A172 (cell line): ENCODE results near the gene POLR3H. TPM values are rescaled to one million over a fixed set of nuclear protein-coding genes. Genes with fewer than 3 reads are reported as not detected.

Source experiments
- DNase-seq: peaks from one replicate; pipeline ENCODE4 v3.0.0-alpha.2; 2015; ENCODE audit warnings: low spot score
- total RNA-seq: library from RNA; depleted of rRNA; stranded (reverse); fragments of >200 nt; shearing (Covaris generic); gene quantifications from 2 replicates; pipeline ENCODE4 v1.2.3, GENCODE V29; 2014; rRNA removed

POLR3H gene
- total RNA-seq, 1 experiment from 2014 or later = 27.8 TPM

GRCh38 chr22:41481925-41482318 lies 62.3 kb downstream of the POLR3H start:
- no peak for DNase-seq

GRCh38 chr22:41481131-41481830 lies 63.0 kb downstream of the POLR3H start:
- DNase-seq = peak; percentile 36

- no peak for DNase-seq
Measured at GRCh38 chr22:41480397-41480735, 63.9 kb downstream of the POLR3H start.

- DNase-seq = peak; percentile 30
Measured at GRCh38 chr22:41479671-41480396, 64.4 kb downstream of the POLR3H start.

- no peak for DNase-seq
Measured at GRCh38 chr22:41478891-41479521, 65.3 kb downstream of the POLR3H start.

- DNase-seq = no peak
Measured at GRCh38 chr22:41478473-41478872, 65.8 kb downstream of the POLR3H start.

Other genes with a start within 250 kb of the POLR3H start
- gene ZC3H7B, start 242.9 kb downstream of the POLR3H start, total RNA-seq = 26.9 and 31.1 TPM in 2 replicates
- gene TEF, start 162.5 kb downstream of the POLR3H start, total RNA-seq = 4.4 and 5.9 TPM in 2 replicates
- 6.2 and 7.2 TPM in 2 replicates for gene TOB2, start 97.7 kb downstream of the POLR3H start, total RNA-seq
- 63.7 and 71.3 TPM in 2 replicates for gene PHF5A, start 75.8 kb downstream of the POLR3H start, total RNA-seq
- gene ACO2, start 75.4 kb downstream of the POLR3H start, total RNA-seq = 34.3 and 41.2 TPM in 2 replicates
- gene CSDC2, start 16.5 kb upstream of the POLR3H start, total RNA-seq = 2.8 and 3.5 TPM in 2 replicates
- gene PMM1, start 45.4 kb upstream of the POLR3H start, total RNA-seq = 6.9 and 8.9 TPM in 2 replicates
- gene DESI1, start 76.6 kb upstream of the POLR3H start, total RNA-seq = 15.2 and 15.8 TPM in 2 replicates
- 382 and 394 TPM in 2 replicates for gene XRCC6, start 76.8 kb upstream of the POLR3H start, total RNA-seq
- 75.4 and 80.5 TPM in 2 replicates for gene SNU13, start 144.4 kb upstream of the POLR3H start, total RNA-seq
- gene MEI1, start 155.0 kb upstream of the POLR3H start, total RNA-seq = 1.2 and 2.7 TPM in 2 replicates